Sigmoid colon (tissue), 7 donors: Measurements from ENCODE around the gene PCED1B. TPM values are rescaled to one million over a fixed set of nuclear protein-coding genes. Genes with fewer than 3 reads are reported as not detected.
"Not testable (repeated sequence)": the region's sequence is repeated elsewhere in the genome, so short reads cannot be mapped to it uniquely, and the experiment has no call there.

Source experiments
- DNase-seq: peaks from one replicate; pipeline ENCODE4 v3.0.0-alpha.2; 2019
- H3K27ac ChIP-seq, 4 donors: fragments of 200-600 bp; sonication (generic); one replicate each; pipeline ENCODE4 v1.5.1; 2016 to 2019; ENCODE audit warnings: mild to moderate bottlenecking in 1 of 4
- H3K27me3 ChIP-seq, 3 donors: fragments of 200-600 bp; sonication (generic); one replicate each; pipeline ENCODE4 v1.5.1; 2019; ENCODE audit warnings: mild to moderate bottlenecking in 1 of 3
- H3K36me3 ChIP-seq, 4 donors: fragments of 200-600 bp; sonication (generic); one replicate each; pipeline ENCODE4 v1.5.1; 2016 to 2019
- H3K4me1 ChIP-seq, 4 donors: fragments of 200-600 bp; sonication (generic); one replicate each; pipeline ENCODE4 v1.5.1; 2017 to 2019
- H3K4me3 ChIP-seq, 4 donors: fragments of 200-600 bp; sonication (generic); one replicate each; pipeline ENCODE4 v1.5.1; 2017 to 2019; ENCODE audit warnings: mild to moderate bottlenecking in 2 of 4, moderate library complexity in 1 of 4
- H3K9me3 ChIP-seq, 4 donors: fragments of 200-600 bp in 3 of 4; sonication (generic) in 3 of 4; one replicate each; pipeline versions ENCODE4 v1.5.1 to v1.6.1; 2013 to 2019
- EP300 ChIP-seq, 4 donors: sonication (generic); formaldehyde crosslinking; IDR thresholded peaks; one replicate each; pipeline ENCODE4 v1.6.1; 2017; ENCODE audit warnings: antibody characterized with exemption in 4 of 4
- POLR2A ChIP-seq, 2 donors: fragments of 450-650 bp; IDR thresholded peaks; one replicate each; pipeline ENCODE4 v1.6.1; 2016; ENCODE audit warnings: antibody characterized with exemption in 2 of 2, mild to moderate bottlenecking in 2 of 2, moderate library complexity in 2 of 2
- POLR2AphosphoS5 ChIP-seq, 4 donors: sonication (generic); formaldehyde crosslinking; IDR thresholded peaks; one replicate each; pipeline ENCODE4 v1.6.1; 2017; ENCODE audit warnings: antibody characterized with exemption in 4 of 4
- WGBS, 2 donors: extraction: QIAGEN DNeasy Blood & Tissue Kit; methylation state at CpG; one replicate each; pipeline ENCODE4 v1.1.7; 2013; 5-methylcytosine and 5-hydroxymethylcytosine counted together
- intact Hi-C: fragments of 100-400 bp; cut with DNase I; formaldehyde crosslinking; loops from one replicate; pipeline ENCODE4 v1.15.1; 2023
- polyA plus RNA-seq, 3 donors: library from polyadenylated mRNA; stranded (reverse); fragments of 200-250 nt; gene quantifications; one replicate each; pipeline ENCODE4 v1.2.3, GENCODE V29; 2013
- total RNA-seq, 4 donors: library from RNA; depleted of rRNA; stranded (reverse); fragments of >200 nt; gene quantifications; one replicate each; pipeline ENCODE4 v1.1.0, GENCODE V29; 2016
- TF ChIP-seq, protein P1 (sequence below), 4 experiments: fragments of 450-650 bp in 3 of 4; fragments of 200-600 bp in 1 of 4; IDR thresholded peaks; one replicate each; pipeline ENCODE4 v1.5.1; 2016 to 2019; ENCODE audit warnings: antibody characterized with exemption in 4 of 4, mild to moderate bottlenecking in 3 of 4, moderate library complexity in 2 of 4
- donor health status: healthy with polysubstance abuse.
- donor health status: Bipolar disorder and iron deficiency.
- donor health status: healthy.

PCED1B gene
- total and polyA plus RNA-seq, 7 donors = 1.2 to 11.9 (median 5.7) TPM

DNA sequence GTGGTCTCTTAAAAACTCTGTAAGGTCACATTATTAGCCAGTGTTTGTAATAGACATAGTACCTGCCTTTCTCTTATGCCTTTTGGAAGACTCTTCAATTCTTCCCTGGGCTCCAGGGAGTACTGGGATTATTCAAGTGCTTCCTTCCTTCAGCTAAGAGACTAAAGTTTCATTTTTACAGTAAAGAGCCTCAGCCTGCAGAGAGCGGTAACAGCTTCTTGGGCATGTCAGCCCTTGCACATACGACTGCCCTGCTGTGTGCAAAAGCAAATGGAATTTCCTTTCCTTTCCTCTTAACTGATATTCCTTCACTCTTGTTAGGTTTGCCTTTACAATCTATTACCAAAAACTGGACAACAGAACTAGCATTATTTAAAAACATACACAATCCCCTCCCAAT is 33.3 kb downstream of the PCED1B start:
- TF ChIP-seq POLR2A (IDR thresholded peaks at IDR 0.05) (no peak), EP300 (IDR thresholded peaks at IDR 0.05) (no peak), POLR2AphosphoS5 (IDR thresholded peaks at IDR 0.05) (no peak)
- TF ChIP-seq, protein P1, sequence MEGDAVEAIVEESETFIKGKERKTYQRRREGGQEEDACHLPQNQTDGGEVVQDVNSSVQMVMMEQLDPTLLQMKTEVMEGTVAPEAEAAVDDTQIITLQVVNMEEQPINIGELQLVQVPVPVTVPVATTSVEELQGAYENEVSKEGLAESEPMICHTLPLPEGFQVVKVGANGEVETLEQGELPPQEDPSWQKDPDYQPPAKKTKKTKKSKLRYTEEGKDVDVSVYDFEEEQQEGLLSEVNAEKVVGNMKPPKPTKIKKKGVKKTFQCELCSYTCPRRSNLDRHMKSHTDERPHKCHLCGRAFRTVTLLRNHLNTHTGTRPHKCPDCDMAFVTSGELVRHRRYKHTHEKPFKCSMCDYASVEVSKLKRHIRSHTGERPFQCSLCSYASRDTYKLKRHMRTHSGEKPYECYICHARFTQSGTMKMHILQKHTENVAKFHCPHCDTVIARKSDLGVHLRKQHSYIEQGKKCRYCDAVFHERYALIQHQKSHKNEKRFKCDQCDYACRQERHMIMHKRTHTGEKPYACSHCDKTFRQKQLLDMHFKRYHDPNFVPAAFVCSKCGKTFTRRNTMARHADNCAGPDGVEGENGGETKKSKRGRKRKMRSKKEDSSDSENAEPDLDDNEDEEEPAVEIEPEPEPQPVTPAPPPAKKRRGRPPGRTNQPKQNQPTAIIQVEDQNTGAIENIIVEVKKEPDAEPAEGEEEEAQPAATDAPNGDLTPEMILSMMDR (IDR thresholded peaks at IDR 0.05) = no peak
- H3K9me3 ChIP-seq = no peaks in the 10 kb centered on the region
- intact Hi-C loops = loop anchor here (5.0 kb wide), 1 partner anchor 85 kb away; no protein-coding TSS in a partner anchor
- no peaks in the 10 kb centered on the region for H3K4me1 ChIP-seq
- no peak overlapping the region for H3K27ac ChIP-seq
- 93 to 95% methylated on average over 2 of the region's 2 CpGs for WGBS, 2 donors
- H3K27me3 ChIP-seq = no peaks in the 10 kb centered on the region
- no peak overlapping the region for H3K4me3 ChIP-seq
- peaks cover 0 to 6% (median 0%) of the 10 kb centered on the region in 4 donors for H3K36me3 ChIP-seq
- DNase-seq = no peak

- intact Hi-C loops = loop anchor here (5.0 kb wide), 1 partner anchor 83 kb away; no protein-coding TSS in a partner anchor
- Histone ChIP-seq H3K36me3 (peaks cover 0 to 4% (median 0%) of the 10 kb centered on the region in 4 donors), H3K4me3 (no peak overlapping the region), H3K27ac (no peak overlapping the region), H3K4me1 (no peaks in the 10 kb centered on the region), H3K9me3 (no peaks in the 10 kb centered on the region), H3K27me3 (no peaks in the 10 kb centered on the region)
- TF ChIP-seq POLR2AphosphoS5 (IDR thresholded peaks at IDR 0.05) = no peak
- TF ChIP-seq POLR2A (IDR thresholded peaks at IDR 0.05) = no peak
- TF ChIP-seq, protein P1 (IDR thresholded peaks at IDR 0.05) = no peak
- no peak for TF ChIP-seq EP300 (IDR thresholded peaks at IDR 0.05)
- no peak for DNase-seq
- WGBS, 2 donors = 83 to 84% methylated on average over 5 of the region's 5 CpGs
These were observed 35.1 kb downstream of the PCED1B start for GRCh38 chr12:47114481-47114892.

DNA sequence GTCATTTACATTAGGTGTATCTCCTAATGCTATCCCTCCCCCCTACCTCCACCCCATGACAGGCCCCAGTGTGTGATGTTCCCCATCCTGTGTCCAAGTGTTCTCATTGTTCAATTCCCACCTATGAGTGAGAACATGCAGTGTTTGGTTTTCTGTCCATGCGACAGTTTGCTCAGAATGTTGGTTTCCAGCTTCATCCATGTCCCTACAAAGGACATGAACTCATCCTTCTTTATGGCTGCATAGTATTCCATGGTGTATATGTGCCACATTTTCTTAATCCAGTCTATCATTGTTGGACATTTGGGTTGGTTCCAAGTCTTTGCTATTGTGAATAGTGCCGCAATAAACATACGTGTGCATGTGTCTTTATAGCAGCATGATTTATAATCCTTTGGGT is 37.9 kb downstream of the PCED1B start:
- H3K4me1 ChIP-seq, H3K9me3 ChIP-seq, intact Hi-C loops, H3K27ac ChIP-seq, H3K36me3 ChIP-seq, H3K27me3 ChIP-seq, H3K4me3 ChIP-seq, DNase-seq: not testable (repeated sequence)
- WGBS, 2 donors = 68 to 98% methylated on average over 1 of the region's 3 CpGs

DNA sequence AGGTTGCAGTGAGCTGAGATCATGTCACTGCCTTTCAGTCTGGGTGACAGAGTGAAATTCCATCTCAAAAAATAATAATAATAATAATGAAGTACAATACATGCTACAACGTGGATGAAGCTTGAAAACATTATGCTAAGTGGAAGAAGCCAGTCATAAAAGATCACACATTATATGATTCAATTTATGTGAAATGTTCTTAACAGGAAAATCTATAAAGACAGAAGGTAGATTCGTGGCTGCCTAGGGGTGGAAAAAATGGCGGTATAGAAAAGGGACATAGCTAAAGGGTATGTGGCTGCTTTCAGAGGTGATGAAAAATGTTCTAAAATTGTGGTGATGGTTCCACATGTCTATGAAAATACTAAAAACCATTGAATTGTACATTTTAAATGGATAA is 41.3 kb downstream of the PCED1B start:
- Histone ChIP-seq H3K27ac (no peak overlapping the region), H3K4me3 (no peak overlapping the region), H3K36me3 (no peaks in the 10 kb centered on the region), H3K27me3 (no peaks in the 10 kb centered on the region), H3K4me1 (peaks cover 0 to 19% (median 9%) of the 10 kb centered on the region in 4 donors), H3K9me3 (no peaks in the 10 kb centered on the region)
- 92 to 96% methylated on average over 3 of the region's 3 CpGs for WGBS, 2 donors
- intact Hi-C loops = no loop called here
- no peak for TF ChIP-seq POLR2AphosphoS5 (IDR thresholded peaks at IDR 0.05)
- DNase-seq = no peak

DNA sequence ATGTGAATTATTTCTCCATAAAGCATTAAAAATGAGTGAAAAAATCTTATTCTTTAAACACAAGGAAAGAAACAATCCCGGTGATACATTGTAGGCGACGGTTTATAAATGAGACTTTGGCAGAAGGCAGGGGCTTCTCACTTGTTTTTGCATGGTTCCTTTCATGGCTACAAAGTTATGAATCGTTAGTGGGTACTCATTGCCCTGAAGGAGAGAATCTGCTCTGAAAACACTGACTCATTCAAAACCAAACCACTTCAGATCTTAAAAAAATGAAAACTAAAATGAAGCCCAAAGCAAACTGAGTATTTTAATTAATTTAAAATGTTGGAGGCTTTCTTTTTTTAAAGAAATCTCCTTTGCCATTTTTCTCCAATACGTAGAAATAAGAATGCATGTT is 41.7 kb downstream of the PCED1B start:
- Histone ChIP-seq H3K9me3 (no peaks in the 10 kb centered on the region), H3K36me3 (no peaks in the 10 kb centered on the region), H3K4me1 (peaks cover 0 to 19% (median 9%) of the 10 kb centered on the region in 4 donors), H3K27me3 (no peaks in the 10 kb centered on the region), H3K27ac (no peak overlapping the region), H3K4me3 (no peak overlapping the region)
- TF ChIP-seq EP300 (IDR thresholded peaks at IDR 0.05) = no peak
- no peak for TF ChIP-seq POLR2AphosphoS5 (IDR thresholded peaks at IDR 0.05)
- TF ChIP-seq, protein P1 (IDR thresholded peaks at IDR 0.05) = no peak
- TF ChIP-seq POLR2A (IDR thresholded peaks at IDR 0.05) = no peak
- DNase-seq = no peak
- 93 to 95% methylated on average over 5 of the region's 5 CpGs for WGBS, 2 donors
- intact Hi-C loops = no loop called here

DNA sequence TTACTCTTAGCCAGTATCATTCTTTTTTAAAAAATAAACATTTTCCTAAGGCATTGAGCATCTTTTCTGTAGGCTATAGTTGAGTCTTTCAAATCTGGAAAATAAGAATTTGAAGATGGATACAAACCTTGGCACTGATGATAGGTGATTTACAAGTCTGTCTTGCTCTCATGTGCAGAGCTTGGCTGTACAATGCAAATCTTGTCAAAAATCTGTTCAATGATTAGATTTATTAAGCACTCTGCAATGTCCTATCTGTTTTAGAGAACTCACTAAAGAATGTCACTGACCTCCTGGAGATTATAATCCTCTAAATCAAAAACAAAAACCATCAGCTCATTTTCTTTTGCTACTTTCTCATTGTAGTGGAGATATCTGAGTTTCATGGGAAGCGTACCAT is 43.2 kb downstream of the PCED1B start:
- 93% methylated on average over 1 of the region's 1 CpG for WGBS, 2 donors
- intact Hi-C loops = no loop called here
- H3K4me3 ChIP-seq = no peak overlapping the region
- TF ChIP-seq, protein P1 (IDR thresholded peaks at IDR 0.05) = no peak
- no peak for TF ChIP-seq POLR2A (IDR thresholded peaks at IDR 0.05)
- TF ChIP-seq EP300 (IDR thresholded peaks at IDR 0.05) = no peak
- no peak for TF ChIP-seq POLR2AphosphoS5 (IDR thresholded peaks at IDR 0.05)
- peak overlapping the region in 2 of 4 donors; percentile 18 to 47 for H3K27ac ChIP-seq
- H3K36me3 ChIP-seq = no peaks in the 10 kb centered on the region
- DNase-seq = no peak
- peaks cover 0 to 19% (median 9%) of the 10 kb centered on the region in 4 donors for H3K4me1 ChIP-seq
- H3K27me3 ChIP-seq = no peaks in the 10 kb centered on the region
- no peaks in the 10 kb centered on the region for H3K9me3 ChIP-seq
